Loucy (cell line): Measurements from ENCODE around the gene OCSTAMP.

Experiments
- H2AFZ ChIP-seq: fragments of 200-600 bp; sonication (generic); 2 replicates; pipeline ENCODE4 v1.6.0; 2016; ENCODE audit warnings: antibody characterized with exemption, mild to moderate bottlenecking, low read length, moderate library complexity
- H3F3A ChIP-seq: fragments of 200-600 bp; 2 replicates; pipeline ENCODE4 v1.6.0; 2016; ENCODE audit warnings: antibody characterized with exemption, low read depth, mild to moderate bottlenecking
- H3K27me3 ChIP-seq: fragments of 200-600 bp; sonication (generic); 2 replicates; pipeline ENCODE4 v1.6.1; 2014; ENCODE audit warnings: low read length, mild to moderate bottlenecking; ENCODE audit not compliant: insufficient read depth, poor library complexity, severe bottlenecking
- H3K36me3 ChIP-seq: fragments of 200-600 bp; sonication (generic); 2 replicates; pipeline ENCODE4 v1.6.1; 2016; ENCODE audit warnings: low read length; ENCODE audit not compliant: insufficient read depth
- H3K4me1 ChIP-seq: fragments of 200-600 bp; sonication (generic); 2 replicates; pipeline ENCODE4 v1.5.1; 2014; ENCODE audit warnings: low read length, mild to moderate bottlenecking; ENCODE audit not compliant: insufficient read depth, poor library complexity, severe bottlenecking
- H3K4me2 ChIP-seq: fragments of 200-600 bp; sonication (generic); 2 replicates; pipeline ENCODE4 v1.6.0; 2014; ENCODE audit warnings: antibody characterized with exemption, low read length, low read depth, mild to moderate bottlenecking; ENCODE audit not compliant: poor library complexity, severe bottlenecking
- H3K4me3 ChIP-seq: fragments of 200-600 bp; sonication (generic); 2 replicates; pipeline ENCODE4 v1.5.1; 2014; ENCODE audit warnings: low read length, mild to moderate bottlenecking, mixed read lengths; ENCODE audit not compliant: poor library complexity, severe bottlenecking
- H3K79me2 ChIP-seq: fragments of 200-600 bp; sonication (generic); 2 replicates; pipeline ENCODE4 v1.6.1; 2014; ENCODE audit warnings: low read length; ENCODE audit not compliant: insufficient read depth
- H3K9ac ChIP-seq: fragments of 200-600 bp; sonication (generic); 2 replicates; pipeline ENCODE4 v1.6.0; 2014; ENCODE audit warnings: mild to moderate bottlenecking, low read depth, low read length, moderate library complexity; ENCODE audit not compliant: poor library complexity, severe bottlenecking
- H3K9me2 ChIP-seq: fragments of 200-600 bp; sonication (generic); replicated peaks from 2 replicates; pipeline ENCODE4 v1.6.1; 2016; ENCODE audit warnings: low read depth, low read length, mixed read lengths
- H3K9me3 ChIP-seq: fragments of 200-600 bp; sonication (generic); 2 replicates; pipeline ENCODE4 v1.6.1; 2014; ENCODE audit warnings: mild to moderate bottlenecking, antibody characterized with exemption, low read length, low read depth; ENCODE audit not compliant: insufficient read depth
- H4K20me1 ChIP-seq: fragments of 200-600 bp; sonication (generic); 2 replicates; pipeline ENCODE4 v1.6.0; 2014; ENCODE audit warnings: antibody characterized with exemption, low read length, mild to moderate bottlenecking; ENCODE audit not compliant: insufficient read depth, poor library complexity, severe bottlenecking
- EZH2phosphoT487 ChIP-seq: fragments of 200-600 bp; IDR thresholded peaks from 2 replicates; pipeline ENCODE4 v1.6.1; 2018; ENCODE audit warnings: antibody characterized with exemption, mild to moderate bottlenecking, moderate library complexity, borderline replicate concordance
- TF ChIP-seq, protein P1 (sequence below): fragments of 200-600 bp; sonication (generic); conservative IDR thresholded peaks from 2 replicates; pipeline ENCODE4 v1.5.1; 2014; ENCODE audit warnings: mild to moderate bottlenecking, antibody characterized with exemption, low read length

The OCSTAMP gene

DNA sequence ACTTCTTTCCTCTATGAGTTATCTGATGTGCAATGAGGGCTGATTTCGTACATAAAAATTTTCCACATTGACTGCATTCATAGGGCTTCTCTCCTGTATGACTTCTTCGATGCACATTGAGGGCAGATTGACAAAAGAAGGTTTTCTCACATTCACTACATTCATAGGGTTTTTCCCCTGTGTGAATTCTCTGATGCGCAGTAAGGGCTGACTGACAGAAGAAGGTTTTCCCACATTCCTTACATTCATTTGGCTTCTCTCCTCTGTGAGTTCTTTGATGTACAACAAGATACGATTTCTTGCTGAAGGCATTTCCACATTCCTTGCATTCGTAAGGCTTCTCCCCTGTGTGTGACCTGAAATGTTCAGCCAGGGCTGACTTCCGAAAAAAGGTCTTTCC lies 48.5 kb downstream of the OCSTAMP start:
- TF ChIP-seq, protein P1, sequence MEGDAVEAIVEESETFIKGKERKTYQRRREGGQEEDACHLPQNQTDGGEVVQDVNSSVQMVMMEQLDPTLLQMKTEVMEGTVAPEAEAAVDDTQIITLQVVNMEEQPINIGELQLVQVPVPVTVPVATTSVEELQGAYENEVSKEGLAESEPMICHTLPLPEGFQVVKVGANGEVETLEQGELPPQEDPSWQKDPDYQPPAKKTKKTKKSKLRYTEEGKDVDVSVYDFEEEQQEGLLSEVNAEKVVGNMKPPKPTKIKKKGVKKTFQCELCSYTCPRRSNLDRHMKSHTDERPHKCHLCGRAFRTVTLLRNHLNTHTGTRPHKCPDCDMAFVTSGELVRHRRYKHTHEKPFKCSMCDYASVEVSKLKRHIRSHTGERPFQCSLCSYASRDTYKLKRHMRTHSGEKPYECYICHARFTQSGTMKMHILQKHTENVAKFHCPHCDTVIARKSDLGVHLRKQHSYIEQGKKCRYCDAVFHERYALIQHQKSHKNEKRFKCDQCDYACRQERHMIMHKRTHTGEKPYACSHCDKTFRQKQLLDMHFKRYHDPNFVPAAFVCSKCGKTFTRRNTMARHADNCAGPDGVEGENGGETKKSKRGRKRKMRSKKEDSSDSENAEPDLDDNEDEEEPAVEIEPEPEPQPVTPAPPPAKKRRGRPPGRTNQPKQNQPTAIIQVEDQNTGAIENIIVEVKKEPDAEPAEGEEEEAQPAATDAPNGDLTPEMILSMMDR = no peak
- TF ChIP-seq EZH2phosphoT487 = no peak
- Histone ChIP-seq H4K20me1 (no peaks in the 10 kb centered on the region), H3K79me2 (no peaks in the 10 kb centered on the region), H3K36me3 (no peaks in the 10 kb centered on the region), H3K9ac (no peak overlapping the region), H3K4me2 (no peak overlapping the region), H3K9me2 (no peaks in the 10 kb centered on the region), H2AFZ (no peak overlapping the region), H3F3A (no peaks in the 10 kb centered on the region), H3K27me3 (peaks cover 10% of the 10 kb centered on the region), H3K9me3 (peaks cover 23% of the 10 kb centered on the region; the same call in 1 of the 2 replicates), H3K4me3 (no peak overlapping the region), H3K4me1 (no peaks in the 10 kb centered on the region)

DNA sequence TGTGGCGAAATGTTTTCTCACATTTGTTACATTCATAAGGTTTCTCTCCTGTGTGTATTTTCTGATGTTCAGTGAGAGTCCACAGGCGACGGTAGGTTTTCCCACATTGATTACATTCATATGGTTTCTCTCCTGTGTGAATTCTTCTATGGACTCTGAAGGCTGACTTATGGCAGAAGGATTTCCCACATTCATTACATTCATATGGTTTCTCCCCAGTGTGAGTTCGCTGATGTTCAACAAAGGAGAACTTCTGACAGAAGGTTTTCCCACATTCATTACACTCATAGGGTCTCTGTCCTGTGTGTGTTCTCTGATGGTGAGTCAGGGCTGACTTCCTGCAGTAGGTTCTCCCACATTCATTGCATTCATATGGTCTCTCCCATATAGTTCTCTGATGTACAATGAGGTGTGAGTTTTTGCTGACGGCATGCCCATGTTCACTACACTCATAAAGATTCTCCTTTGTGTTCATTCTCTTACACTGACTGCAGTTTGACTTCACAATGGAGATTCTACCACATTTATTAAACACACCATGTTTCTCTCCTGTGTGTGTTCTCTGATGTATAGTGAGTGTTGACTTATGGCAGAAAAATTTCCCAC lies 49.0 kb downstream of the OCSTAMP start:
- H3K9me3 ChIP-seq = peaks cover 23% of the 10 kb centered on the region; the same call in 1 of the 2 replicates
- TF ChIP-seq, protein P1 = no peak
- TF ChIP-seq EZH2phosphoT487 = no peak
- no peaks in the 10 kb centered on the region for H3K79me2 ChIP-seq
- H3K9me2 ChIP-seq = no peaks in the 10 kb centered on the region
- H3K4me2 ChIP-seq = no peak overlapping the region
- H3F3A ChIP-seq = no peaks in the 10 kb centered on the region
- H3K36me3 ChIP-seq = no peaks in the 10 kb centered on the region
- H3K9ac ChIP-seq = no peak overlapping the region
- peaks cover 10% of the 10 kb centered on the region for H3K27me3 ChIP-seq
- H4K20me1 ChIP-seq = no peaks in the 10 kb centered on the region
- no peak overlapping the region for H2AFZ ChIP-seq
- H3K4me3 ChIP-seq = no peak overlapping the region
- H3K4me1 ChIP-seq = no peaks in the 10 kb centered on the region

DNA sequence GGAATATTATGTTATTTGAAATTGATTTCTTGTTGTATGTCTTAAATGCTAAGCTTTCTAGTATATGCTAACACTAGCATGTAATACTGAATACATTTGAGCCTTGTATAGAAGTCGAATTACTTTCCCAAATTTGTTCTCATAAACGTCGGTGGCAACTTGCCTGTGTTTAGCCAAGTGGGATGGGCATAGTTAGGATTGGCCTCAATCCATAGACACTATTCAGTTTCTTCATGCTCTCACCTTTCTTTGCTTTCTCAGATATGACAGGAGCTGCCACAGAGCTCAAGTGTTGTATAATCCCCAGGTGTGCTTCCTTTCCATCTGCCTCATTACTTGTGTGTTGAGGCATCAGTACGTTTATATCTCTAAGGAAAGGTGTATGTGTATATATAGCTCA lies 56.4 kb downstream of the OCSTAMP start:
- H3K9me2 ChIP-seq = no peaks in the 10 kb centered on the region
- H3F3A ChIP-seq = no peaks in the 10 kb centered on the region
- no peaks in the 10 kb centered on the region for H3K36me3 ChIP-seq
- H3K4me3 ChIP-seq = no peak overlapping the region
- no peak for TF ChIP-seq EZH2phosphoT487
- TF ChIP-seq, protein P1 = no peak
- no peaks in the 10 kb centered on the region for H3K9me3 ChIP-seq
- no peaks in the 10 kb centered on the region for H3K79me2 ChIP-seq
- H3K9ac ChIP-seq = no peak overlapping the region
- H3K4me2 ChIP-seq = no peak overlapping the region
- no peak overlapping the region for H2AFZ ChIP-seq
- H3K27me3 ChIP-seq = peaks cover 15% of the 10 kb centered on the region
- no peaks in the 10 kb centered on the region for H3K4me1 ChIP-seq
- H4K20me1 ChIP-seq = no peaks in the 10 kb centered on the region
